Transverse colon (tissue), 4 donors: ENCODE data around the gene GOT2. TPM values are rescaled to one million over a fixed set of nuclear protein-coding genes. Genes with fewer than 3 reads are reported as not detected.

Experiments
- DNase-seq: peaks from one replicate; pipeline ENCODE4 v3.0.0-alpha.2; 2019
- H3K27ac ChIP-seq, 4 donors: fragments of 200-600 bp; sonication (generic); 2 replicates each; pipeline ENCODE4 v1.5.1; 2016 to 2018; ENCODE audit warnings: inconsistent platforms in 4 of 4
- H3K27me3 ChIP-seq: fragments of 200-600 bp; sonication (generic); 2 replicates; pipeline ENCODE4 v1.5.1; 2017; ENCODE audit warnings: inconsistent platforms
- H3K36me3 ChIP-seq, 4 donors: fragments of 200-600 bp; sonication (generic); 2 replicates each; pipeline ENCODE4 v1.5.1; 2017 to 2019; ENCODE audit warnings: inconsistent platforms in 4 of 4
- H3K4me1 ChIP-seq, 4 donors: fragments of 200-600 bp; sonication (generic); 2 replicates each; pipeline ENCODE4 v1.5.1; 2017 to 2020; ENCODE audit warnings: inconsistent platforms in 4 of 4
- H3K4me3 ChIP-seq, 4 donors: fragments of 200-600 bp; sonication (generic); 1 replicate in 1 of 4; 2 replicates in 3 of 4; pipeline versions ENCODE4 v1.5.1 to v1.6.1; 2017 to 2019; ENCODE audit warnings: inconsistent platforms in 4 of 4
- H3K9me3 ChIP-seq, 2 donors: fragments of 200-600 bp; sonication (generic); 2 replicates each; pipeline ENCODE4 v1.5.1; 2017 to 2019; ENCODE audit warnings: inconsistent platforms in 2 of 2
- EP300 ChIP-seq: sonication (generic); formaldehyde crosslinking; IDR thresholded peaks from one replicate; pipeline ENCODE4 v1.6.1; 2017; ENCODE audit warnings: antibody characterized with exemption, low read depth
- POLR2A ChIP-seq: fragments of 450-650 bp; IDR thresholded peaks from one replicate; pipeline ENCODE4 v1.6.1; 2016; ENCODE audit warnings: antibody characterized with exemption, mild to moderate bottlenecking, moderate library complexity
- POLR2AphosphoS5 ChIP-seq, 3 donors: sonication (generic); formaldehyde crosslinking; IDR thresholded peaks; one replicate each; pipeline ENCODE4 v1.6.1; 2016; ENCODE audit warnings: antibody characterized with exemption in 3 of 3
- WGBS, 2 donors: methylation state at CpG; one replicate each; pipeline ENCODE4 v1.1.5; 2018; ENCODE audit warnings: low coverage in 1 of 2; 5-methylcytosine and 5-hydroxymethylcytosine counted together
- in situ Hi-C, 4 donors: fragments of 200-750 bp; cut with MboI; loops; one replicate each; pipeline versions ENCODE4 v1.15.0 to v1.15.1; 2017; ENCODE audit warnings: low sequenced_read_pairs in 3 of 4, low pct_ligation_motif_present in 1 of 4, low pct_unique_long_range_greater_than_20kb in 1 of 4
- intact Hi-C: fragments of 100-400 bp; cut with DNase I; formaldehyde crosslinking; loops from one replicate; pipeline ENCODE4 v1.15.1; 2023; ENCODE audit warnings: low total_unique reads
- total RNA-seq, 4 donors: library from RNA; depleted of rRNA; stranded (reverse); fragments of >200 nt; gene quantifications; one replicate each; pipeline ENCODE4 v1.1.0, GENCODE V29; 2016
- TF ChIP-seq, protein P1 (sequence below), 5 experiments: fragments of 200-600 bp in 3 of 5; fragments of 450-650 bp in 2 of 5; sonication (generic) in 3 of 5; IDR thresholded peaks; 1 replicate in 2 of 5; 2 replicates in 3 of 5; pipeline ENCODE4 v1.5.1; 2016 to 2017; ENCODE audit warnings: antibody characterized with exemption in 5 of 5, inconsistent platforms in 3 of 5, mild to moderate bottlenecking in 2 of 5, moderate library complexity in 1 of 5

GOT2 gene
- total RNA-seq, 4 donors from 2014 or later: 29.7 to 75.1 (median 63.8) TPM

DNA sequence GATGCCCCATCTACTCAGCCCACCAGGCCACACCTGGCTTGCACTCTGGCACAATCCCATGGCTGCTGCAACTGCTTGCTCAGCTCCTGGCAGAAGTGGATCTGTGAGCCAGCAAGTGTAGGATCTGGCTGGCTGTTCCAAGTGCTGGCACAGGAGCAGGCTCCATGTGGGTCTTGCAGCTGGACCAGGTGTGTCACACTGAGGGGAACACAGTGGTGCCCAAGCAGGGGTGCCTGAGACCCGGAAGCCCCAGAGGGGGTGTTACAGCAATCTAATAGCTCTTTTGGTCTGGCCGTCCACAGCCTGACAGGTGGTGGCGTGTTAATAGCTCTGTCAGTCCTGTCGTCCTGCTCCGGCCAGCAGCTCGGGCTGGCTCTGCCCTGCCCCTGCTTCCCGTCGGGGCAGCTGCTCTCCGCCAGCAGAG, 19.6 kb upstream of the GOT2 start:
- no peak for TF ChIP-seq POLR2A
- TF ChIP-seq, protein P1, sequence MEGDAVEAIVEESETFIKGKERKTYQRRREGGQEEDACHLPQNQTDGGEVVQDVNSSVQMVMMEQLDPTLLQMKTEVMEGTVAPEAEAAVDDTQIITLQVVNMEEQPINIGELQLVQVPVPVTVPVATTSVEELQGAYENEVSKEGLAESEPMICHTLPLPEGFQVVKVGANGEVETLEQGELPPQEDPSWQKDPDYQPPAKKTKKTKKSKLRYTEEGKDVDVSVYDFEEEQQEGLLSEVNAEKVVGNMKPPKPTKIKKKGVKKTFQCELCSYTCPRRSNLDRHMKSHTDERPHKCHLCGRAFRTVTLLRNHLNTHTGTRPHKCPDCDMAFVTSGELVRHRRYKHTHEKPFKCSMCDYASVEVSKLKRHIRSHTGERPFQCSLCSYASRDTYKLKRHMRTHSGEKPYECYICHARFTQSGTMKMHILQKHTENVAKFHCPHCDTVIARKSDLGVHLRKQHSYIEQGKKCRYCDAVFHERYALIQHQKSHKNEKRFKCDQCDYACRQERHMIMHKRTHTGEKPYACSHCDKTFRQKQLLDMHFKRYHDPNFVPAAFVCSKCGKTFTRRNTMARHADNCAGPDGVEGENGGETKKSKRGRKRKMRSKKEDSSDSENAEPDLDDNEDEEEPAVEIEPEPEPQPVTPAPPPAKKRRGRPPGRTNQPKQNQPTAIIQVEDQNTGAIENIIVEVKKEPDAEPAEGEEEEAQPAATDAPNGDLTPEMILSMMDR (IDR thresholded peaks at IDR 0.05): no peak
- no peak for TF ChIP-seq EP300
- no peak for TF ChIP-seq POLR2AphosphoS5 (IDR thresholded peaks at IDR 0.05)
- H3K4me1 ChIP-seq: peaks cover 0 to 3% (median 0%) of the 10 kb centered on the region in 4 donors
- H3K9me3 ChIP-seq: no peaks in the 10 kb centered on the region
- in situ Hi-C loops: loop anchor here in 2 of 4 donors (10.0 to 25.0 kb wide), 2 partner anchors 416 to 419 kb away; no protein-coding TSS in a partner anchor
- no peaks in the 10 kb centered on the region for H3K36me3 ChIP-seq
- H3K27me3 ChIP-seq: no peaks in the 10 kb centered on the region
- WGBS, 2 donors: 56% methylated on average over 9 of the region's 9 CpGs; no CpG with 5 or more reads in 1 of the 2 donors
- intact Hi-C loops: no loop called here
- H3K27ac ChIP-seq: no peak overlapping the region
- H3K4me3 ChIP-seq: no peak overlapping the region
- DNase-seq: no peak

DNA sequence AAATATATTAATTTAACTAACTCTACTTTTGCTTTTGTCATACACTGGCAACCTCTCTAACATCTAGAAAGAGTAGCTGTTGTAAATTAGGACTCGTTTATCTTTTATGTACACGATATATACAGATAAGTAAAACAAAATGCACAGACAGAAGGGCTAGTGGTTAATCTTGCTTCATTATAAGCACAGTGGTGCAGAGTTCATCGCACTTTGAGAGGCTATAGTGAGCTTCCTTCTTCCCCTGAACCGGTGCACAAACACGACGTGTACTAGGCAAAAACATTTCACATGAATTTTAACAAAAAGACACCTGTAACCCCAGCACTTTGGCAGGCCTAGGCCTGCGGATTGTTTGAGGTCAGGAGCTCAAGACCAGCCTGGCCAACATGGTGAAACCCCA, 10.4 kb upstream of the GOT2 start:
- Histone ChIP-seq H3K4me1 (peaks cover 0 to 17% (median 8%) of the 10 kb centered on the region in 4 donors), H3K4me3 (no peak overlapping the region), H3K27ac (no peak overlapping the region), H3K9me3 (no peaks in the 10 kb centered on the region), H3K36me3 (no peaks in the 10 kb centered on the region), H3K27me3 (no peaks in the 10 kb centered on the region)
- intact Hi-C loops: no loop called here
- no peak for TF ChIP-seq EP300
- in situ Hi-C loops: no loop called here
- WGBS, 2 donors: 72 to 75% methylated on average over 6 to 7 of the region's 7 CpGs
- no peak for DNase-seq

DNA sequence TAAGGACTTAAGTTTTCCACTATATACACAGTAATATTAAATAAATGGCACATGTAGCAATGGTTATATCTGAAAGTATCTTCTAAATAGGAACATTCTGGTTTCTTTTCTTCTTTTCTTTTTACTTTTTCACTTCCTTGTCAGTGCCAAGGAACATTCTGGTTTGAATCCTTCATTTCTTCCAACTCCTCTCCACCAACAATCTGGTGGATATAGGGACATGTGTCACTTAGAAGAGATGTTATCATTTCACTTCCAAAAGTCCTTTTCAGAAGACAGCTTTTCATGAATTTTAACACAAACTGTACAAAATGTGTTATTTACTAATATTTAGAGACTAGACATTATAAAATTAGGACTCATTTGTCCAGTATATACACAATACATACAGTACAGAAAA, 7.9 kb upstream of the GOT2 start:
- H3K27ac ChIP-seq: peak overlapping the region in 2 of 4 donors; percentile 49 to 69
- in situ Hi-C loops: no loop called here
- TF ChIP-seq, protein P1 (IDR thresholded peaks at IDR 0.05): no peak
- no peak for TF ChIP-seq POLR2A
- TF ChIP-seq POLR2AphosphoS5 (IDR thresholded peaks at IDR 0.05): no peak
- no peak for TF ChIP-seq EP300
- H3K4me3 ChIP-seq: no peak overlapping the region
- H3K27me3 ChIP-seq: no peaks in the 10 kb centered on the region
- intact Hi-C loops: no loop called here
- H3K36me3 ChIP-seq: no peaks in the 10 kb centered on the region
- peaks cover 0 to 19% (median 10%) of the 10 kb centered on the region in 4 donors for H3K4me1 ChIP-seq
- H3K9me3 ChIP-seq: no peaks in the 10 kb centered on the region
- DNase-seq: no peak

DNA sequence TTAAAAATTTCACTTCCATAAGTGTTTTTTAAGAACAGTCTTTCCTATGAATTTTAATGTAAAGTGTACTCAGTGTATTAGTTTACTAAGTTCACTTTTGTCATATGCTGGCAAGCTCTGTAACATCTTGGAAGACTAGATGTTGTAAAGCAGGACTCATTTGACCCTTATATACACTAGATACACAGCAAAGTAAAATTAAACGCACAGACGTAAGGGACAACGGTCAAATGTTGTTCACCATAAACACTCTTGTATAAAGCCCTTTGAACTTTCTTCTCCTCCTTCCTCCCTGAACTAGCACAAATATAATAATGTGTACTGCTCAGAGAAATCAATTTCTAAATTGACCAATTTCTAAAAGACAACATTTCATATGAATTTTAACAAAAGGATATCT, 7.0 kb upstream of the GOT2 start:
- TF ChIP-seq POLR2AphosphoS5 (IDR thresholded peaks at IDR 0.05): no peak
- no peak for TF ChIP-seq POLR2A
- TF ChIP-seq EP300: no peak
- TF ChIP-seq, protein P1 (IDR thresholded peaks at IDR 0.05): no peak
- Histone ChIP-seq H3K27ac (peak overlapping the region; percentile 8 to 69 (median 48)), H3K4me3 (no peak overlapping the region), H3K27me3 (no peaks in the 10 kb centered on the region), H3K4me1 (peaks cover 0 to 19% (median 10%) of the 10 kb centered on the region in 4 donors), H3K9me3 (no peaks in the 10 kb centered on the region), H3K36me3 (no peaks in the 10 kb centered on the region)
- WGBS, 2 donors: 44 to 50% methylated on average over 3 of the region's 3 CpGs
- DNase-seq: no peak
- in situ Hi-C loops (no loop called here), intact Hi-C loops (no loop called here)
